ENCODE measurements around the gene FHIT. TPM values are rescaled to one million over a fixed set of nuclear protein-coding genes. Genes with fewer than 3 reads are reported as not detected.

The FHIT gene
- total RNA-seq, 1 experiment from 2014 or later = 3.6 TPM

DNA sequence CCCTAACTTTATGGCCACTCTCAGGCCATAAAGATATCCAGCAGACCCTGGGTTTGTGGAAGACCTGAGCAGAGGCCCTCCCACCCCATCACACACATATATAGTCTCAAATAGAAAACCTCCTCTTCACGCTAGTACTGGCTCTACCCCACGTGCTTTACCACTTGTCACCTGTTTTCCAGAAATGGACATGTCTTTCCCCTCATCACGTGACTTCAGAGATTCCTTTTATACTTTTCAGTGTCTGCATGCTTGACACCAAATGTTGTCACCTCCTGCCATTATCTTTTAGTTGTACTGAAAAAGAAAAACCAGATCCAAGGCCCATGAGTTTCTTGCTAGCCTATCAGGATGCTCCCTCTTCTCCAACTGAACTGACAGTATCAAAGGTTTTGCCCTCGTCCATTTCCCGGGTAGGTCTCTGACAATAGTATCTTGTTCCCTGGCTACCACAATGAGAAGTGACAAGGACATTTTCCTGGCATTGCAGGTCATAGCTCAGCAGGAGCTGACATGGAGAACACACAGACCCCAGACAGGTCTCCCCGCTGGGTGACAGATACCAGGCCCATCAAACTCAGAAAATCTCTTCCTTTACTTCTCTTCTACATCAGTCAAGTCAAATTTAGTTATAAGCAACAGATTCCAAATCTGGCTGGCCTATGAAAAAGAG, 1551.5 kb downstream of the FHIT start:
- Histone ChIP-seq H3K79me2 (ENCODE audit: low read length) (no peaks in the 10 kb centered on the region), H3K9me2 (replicated peaks; ENCODE audit: low read length) (no peaks in the 10 kb centered on the region), H3K4me3 (ENCODE audit: low read length) (no peak overlapping the region), H3K36me3 (ENCODE audit: low read depth, low read length) (no peaks in the 10 kb centered on the region), H3K9ac (ENCODE audit: low read length) (no peak overlapping the region), H3K27me3 (ENCODE audit: low read length) (no peaks in the 10 kb centered on the region), H4K20me1 (ENCODE audit: low read length) (no peaks in the 10 kb centered on the region), H3K4me2 (ENCODE audit: low read length) (no peak overlapping the region), H2AFZ (ENCODE audit: low read length) (no peak overlapping the region), H3F3A (ENCODE audit: low read length, unreplicated experiment) (no peaks in the 10 kb centered on the region), H3K4me1 (ENCODE audit: insufficient read depth, low read length) (no peaks in the 10 kb centered on the region), H3K9me3 (ENCODE audit: low read length) (no peaks in the 10 kb centered on the region), H3K27ac (ENCODE audit: low read length) (no peak overlapping the region)
- TF ChIP-seq EZH2phosphoT487 (IDR thresholded peaks at IDR 0.05; ENCODE audit: borderline replicate concordance, low read length) = no peak
- no peak for TF ChIP-seq EZH2 (IDR thresholded peaks at IDR 0.05; ENCODE audit: low read length, unreplicated experiment)
- TF ChIP-seq, protein P1, sequence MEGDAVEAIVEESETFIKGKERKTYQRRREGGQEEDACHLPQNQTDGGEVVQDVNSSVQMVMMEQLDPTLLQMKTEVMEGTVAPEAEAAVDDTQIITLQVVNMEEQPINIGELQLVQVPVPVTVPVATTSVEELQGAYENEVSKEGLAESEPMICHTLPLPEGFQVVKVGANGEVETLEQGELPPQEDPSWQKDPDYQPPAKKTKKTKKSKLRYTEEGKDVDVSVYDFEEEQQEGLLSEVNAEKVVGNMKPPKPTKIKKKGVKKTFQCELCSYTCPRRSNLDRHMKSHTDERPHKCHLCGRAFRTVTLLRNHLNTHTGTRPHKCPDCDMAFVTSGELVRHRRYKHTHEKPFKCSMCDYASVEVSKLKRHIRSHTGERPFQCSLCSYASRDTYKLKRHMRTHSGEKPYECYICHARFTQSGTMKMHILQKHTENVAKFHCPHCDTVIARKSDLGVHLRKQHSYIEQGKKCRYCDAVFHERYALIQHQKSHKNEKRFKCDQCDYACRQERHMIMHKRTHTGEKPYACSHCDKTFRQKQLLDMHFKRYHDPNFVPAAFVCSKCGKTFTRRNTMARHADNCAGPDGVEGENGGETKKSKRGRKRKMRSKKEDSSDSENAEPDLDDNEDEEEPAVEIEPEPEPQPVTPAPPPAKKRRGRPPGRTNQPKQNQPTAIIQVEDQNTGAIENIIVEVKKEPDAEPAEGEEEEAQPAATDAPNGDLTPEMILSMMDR (conservative IDR thresholded peaks at IDR 0.05; ENCODE audit: low read depth, low read length) = no peak
- CTCF ChIA-PET = no interaction called here
- POLR2A ChIA-PET (ENCODE audit: unreplicated experiment) = no interaction called here
- no TSS peak for BruUV-seq (replicated peaks)
- DNase-seq = no peak
- no peak for ATAC-seq
- intact Hi-C loops (cut with micrococcal nuclease) = no loop called here

Small RNAs within 50 kb of the gene (microRNA-seq; reads per million reads assigned to microRNA genes)
- gene MIR548BB (ENCODE audit: unreplicated experiment) = not detected

Measured in PC-3 (cell line).